GM19351 (cell line): Measurements from ENCODE around the gene CREB5.

Experiments used
- ATAC-seq: cut with Tn5 transposase; IDR thresholded peaks from one replicate; pipeline ENCODE4 v1.9.1; 2021; ENCODE audit warnings: mild to moderate bottlenecking, moderate library complexity; ENCODE audit not compliant: unreplicated experiment

CREB5 gene

DNA sequence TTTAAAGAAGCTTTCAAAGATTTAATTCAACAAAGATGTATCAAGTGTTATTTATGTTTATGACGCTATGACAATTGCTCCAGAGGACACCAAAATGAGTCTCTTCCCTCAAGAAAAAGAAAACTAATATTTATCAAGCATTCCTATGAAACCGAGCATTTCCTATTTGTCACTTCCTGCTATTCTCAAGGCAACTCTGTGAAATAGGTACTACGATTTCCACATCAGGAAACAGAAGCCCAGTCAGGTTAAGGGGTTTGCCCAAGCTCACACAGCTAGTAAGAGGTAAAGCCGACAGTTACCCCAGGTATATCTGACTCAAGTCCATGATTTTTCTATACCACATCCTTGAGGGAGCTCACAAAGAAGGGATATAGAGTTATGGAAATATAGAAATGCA is 459.9 kb downstream of the CREB5 start:
- ATAC-seq: no peak

GRCh38 chr7:28873365-28873764 is 461.0 kb downstream of the CREB5 start:
- no peak for ATAC-seq

DNA sequence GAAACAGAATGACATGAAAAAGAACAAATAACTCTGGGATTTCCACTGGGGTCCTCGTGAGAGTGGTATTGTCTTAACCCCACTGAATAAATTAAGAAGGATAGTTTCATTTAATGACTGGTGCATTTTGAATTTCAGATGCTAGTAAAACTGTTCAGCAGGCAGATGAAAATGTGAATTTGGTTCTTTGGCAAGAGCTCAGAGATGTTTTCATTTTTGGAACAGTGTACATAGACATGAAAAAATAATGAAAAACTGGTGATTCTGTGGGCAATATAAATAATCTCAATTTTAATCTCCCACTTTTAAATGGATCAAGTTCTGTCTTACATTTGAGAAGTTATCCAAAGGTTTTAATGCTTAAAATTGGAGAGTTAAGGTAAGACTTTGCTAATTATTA is 461.7 kb downstream of the CREB5 start:
- no peak for ATAC-seq
